SK-N-SH treated with all-trans-retinoic acid at 6 μM for 48 hours (cell line): ENCODE results near the gene PAXIP1.

ENCODE experiments used
- ATAC-seq: fragments of 200-7000 bp; cut with Tn5 transposase; 3 replicates; pipeline ENCODE4 v1.9.1; 2020; ENCODE audit warnings: mild to moderate bottlenecking, moderate library complexity
- ARNTL ChIP-seq: fragments of 450-650 bp; formaldehyde crosslinking; IDR thresholded peaks from 2 replicates; pipeline ENCODE4 v1.5.0; 2020; ENCODE audit warnings: low read depth, mild to moderate bottlenecking, moderate library complexity, borderline replicate concordance
- BACH2 ChIP-seq: fragments of 250-450 bp; sonication (Bioruptor Pico); IDR thresholded peaks from 2 replicates; pipeline ENCODE4 v1.9.0; 2021; ENCODE audit warnings: mild to moderate bottlenecking, borderline replicate concordance
- CREB5 ChIP-seq: fragments of 250-450 bp; sonication (Bioruptor Pico); IDR thresholded peaks from 2 replicates; pipeline ENCODE4 v1.5.1; 2020; ENCODE audit warnings: low read depth, mild to moderate bottlenecking, moderate library complexity
- CSDC2 ChIP-seq: fragments of 250-450 bp; sonication (Bioruptor Pico); IDR thresholded peaks from 2 replicates; pipeline ENCODE4 v1.5.0; 2020; ENCODE audit warnings: mild to moderate bottlenecking, moderate library complexity
- CSRNP3 ChIP-seq: fragments of 250-450 bp; sonication (Bioruptor Pico); IDR thresholded peaks from 2 replicates; pipeline ENCODE4 v1.5.1; 2021; ENCODE audit warnings: mild to moderate bottlenecking, moderate library complexity
- ESRRG ChIP-seq: fragments of 250-450 bp; sonication (Bioruptor Pico); IDR thresholded peaks from 2 replicates; pipeline ENCODE4 v1.6.1; 2021; ENCODE audit warnings: mild to moderate bottlenecking
- GLIS3 ChIP-seq: fragments of 250-450 bp; sonication (Bioruptor Pico); IDR thresholded peaks from 2 replicates; pipeline ENCODE4 v1.5.0; 2020; ENCODE audit warnings: mild to moderate bottlenecking, moderate library complexity
- ISL1 ChIP-seq: fragments of 250-450 bp; sonication (Bioruptor Pico); IDR thresholded peaks from 2 replicates; pipeline ENCODE4 v2.1.2; 2022; ENCODE audit warnings: mild to moderate bottlenecking, moderate library complexity
- OSR1 ChIP-seq: fragments of 250-450 bp; sonication (Bioruptor Pico); IDR thresholded peaks from 2 replicates; pipeline ENCODE4 v1.8.0; 2022; ENCODE audit warnings: moderate library complexity, mild to moderate bottlenecking, inconsistent platforms
- PATZ1 ChIP-seq: fragments of 250-450 bp; sonication (Bioruptor Pico); IDR thresholded peaks from 2 replicates; pipeline ENCODE4 v1.8.0; 2020; ENCODE audit warnings: mild to moderate bottlenecking, moderate library complexity, borderline replicate concordance
- PPARA ChIP-seq: fragments of 250-450 bp; sonication (Bioruptor Pico); IDR thresholded peaks from 2 replicates; pipeline ENCODE4 v1.5.0; 2020; ENCODE audit warnings: mild to moderate bottlenecking, borderline replicate concordance
- RARB ChIP-seq: fragments of 250-450 bp; sonication (Bioruptor Pico); IDR thresholded peaks from 2 replicates; pipeline ENCODE4 v1.8.0; 2021; ENCODE audit warnings: mild to moderate bottlenecking, moderate library complexity
- SNAI2 ChIP-seq: fragments of 250-450 bp; sonication (Bioruptor Pico); IDR thresholded peaks from 2 replicates; pipeline ENCODE4 v1.5.0; 2020; ENCODE audit warnings: mild to moderate bottlenecking, moderate library complexity
- TCF4 ChIP-seq: fragments of 250-450 bp; sonication (Bioruptor Pico); IDR thresholded peaks from 2 replicates; pipeline ENCODE4 v1.8.0; 2021; ENCODE audit warnings: mild to moderate bottlenecking, moderate library complexity, borderline replicate concordance
- TOX ChIP-seq: fragments of 250-450 bp; sonication (Bioruptor Pico); IDR thresholded peaks from 2 replicates; pipeline ENCODE4 v1.8.0; 2021; ENCODE audit warnings: mild to moderate bottlenecking, moderate library complexity, borderline replicate concordance
- ZC3H10 ChIP-seq: fragments of 250-450 bp; sonication (Bioruptor Pico); IDR thresholded peaks from 2 replicates; pipeline ENCODE4 v1.5.1; 2021; ENCODE audit warnings: mild to moderate bottlenecking, moderate library complexity
- ZFP3 ChIP-seq: fragments of 250-450 bp; sonication (Bioruptor Pico); IDR thresholded peaks from 2 replicates; pipeline ENCODE4 v1.5.0; 2020; ENCODE audit warnings: mild to moderate bottlenecking, moderate library complexity
- ZFP30 ChIP-seq: fragments of 450-650 bp; formaldehyde crosslinking; IDR thresholded peaks from 2 replicates; pipeline ENCODE4 v1.5.0; 2022; ENCODE audit warnings: mild to moderate bottlenecking, moderate library complexity
- ZNF565 ChIP-seq: fragments of 450-650 bp; formaldehyde crosslinking; conservative IDR thresholded peaks from 2 replicates; pipeline ENCODE4 v1.5.0; 2020; ENCODE audit warnings: low read depth, mild to moderate bottlenecking, moderate library complexity
- ZNF70 ChIP-seq: fragments of 450-650 bp; formaldehyde crosslinking; IDR thresholded peaks from 2 replicates; pipeline ENCODE4 v1.5.0; 2020; ENCODE audit warnings: mild to moderate bottlenecking, moderate library complexity
- ZNF8 ChIP-seq: fragments of 450-650 bp; formaldehyde crosslinking; IDR thresholded peaks from 2 replicates; pipeline ENCODE4 v1.5.0; 2020; ENCODE audit warnings: mild to moderate bottlenecking, moderate library complexity
- TF ChIP-seq, protein P1 (sequence below): fragments of 250-450 bp; sonication (Bioruptor Pico); IDR thresholded peaks from 2 replicates; pipeline ENCODE4 v1.8.0; 2021; ENCODE audit warnings: low read depth, mild to moderate bottlenecking, moderate library complexity, borderline replicate concordance

Gene PAXIP1

GRCh38 chr7:154985230-154985629 lies 17.7 kb downstream of the PAXIP1 start (continued):
- TF ChIP-seq, protein P1, sequence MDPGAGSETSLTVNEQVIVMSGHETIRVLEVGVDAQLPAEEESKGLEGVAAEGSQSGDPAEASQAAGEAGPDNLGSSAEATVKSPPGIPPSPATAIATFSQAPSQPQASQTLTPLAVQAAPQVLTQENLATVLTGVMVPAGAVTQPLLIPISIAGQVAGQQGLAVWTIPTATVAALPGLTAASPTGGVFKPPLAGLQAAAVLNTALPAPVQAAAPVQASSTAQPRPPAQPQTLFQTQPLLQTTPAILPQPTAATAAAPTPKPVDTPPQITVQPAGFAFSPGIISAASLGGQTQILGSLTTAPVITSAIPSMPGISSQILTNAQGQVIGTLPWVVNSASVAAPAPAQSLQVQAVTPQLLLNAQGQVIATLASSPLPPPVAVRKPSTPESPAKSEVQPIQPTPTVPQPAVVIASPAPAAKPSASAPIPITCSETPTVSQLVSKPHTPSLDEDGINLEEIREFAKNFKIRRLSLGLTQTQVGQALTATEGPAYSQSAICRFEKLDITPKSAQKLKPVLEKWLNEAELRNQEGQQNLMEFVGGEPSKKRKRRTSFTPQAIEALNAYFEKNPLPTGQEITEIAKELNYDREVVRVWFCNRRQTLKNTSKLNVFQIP (CRISPR knock-in tag) = no peak
- TF ChIP-seq ZNF70 (CRISPR knock-in tag) = no peak
- no peak for TF ChIP-seq ZNF565 (CRISPR knock-in tag)
- no peak for TF ChIP-seq SNAI2
- TF ChIP-seq ISL1 (CRISPR knock-in tag) = no peak
- TF ChIP-seq TCF4 (CRISPR knock-in tag) = no peak
- no peak for TF ChIP-seq ARNTL
- no peak for TF ChIP-seq PPARA (CRISPR knock-in tag)

DNA sequence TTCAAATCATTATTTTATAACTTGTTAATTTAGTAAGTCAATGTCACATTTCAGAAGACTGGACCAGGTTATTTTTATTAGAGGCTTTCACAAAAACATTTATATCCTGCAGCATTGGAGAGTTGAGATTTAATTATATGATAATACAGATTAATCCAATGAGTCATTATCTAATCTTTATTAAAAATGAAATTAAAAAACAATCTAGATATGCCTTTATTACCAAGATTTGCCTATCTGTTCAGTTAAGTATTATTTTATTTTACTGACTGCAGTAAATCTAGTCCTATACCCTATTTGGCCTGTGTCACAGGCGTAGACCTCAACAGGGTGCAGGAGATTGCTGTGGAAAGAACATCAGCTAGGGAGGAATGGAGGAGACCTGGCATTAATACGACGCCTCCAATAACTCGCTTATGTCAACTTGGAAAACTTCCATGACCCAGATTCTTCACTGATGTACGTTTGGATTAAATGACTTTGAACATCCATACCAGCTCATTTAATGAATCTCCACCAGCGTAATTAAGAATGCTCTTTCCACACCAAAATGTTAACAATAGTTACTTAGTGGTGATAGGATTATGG lies 18.2 kb downstream of the PAXIP1 start:
- 0 out of 2 replicates have a peak, but pooled peaks have one; percentile 57 for TF ChIP-seq CSRNP3
- peak; percentile 80; the same call in 1 of the 2 replicates for TF ChIP-seq GLIS3 (CRISPR knock-in tag)
- TF ChIP-seq PPARA (CRISPR knock-in tag) = no peak
- TF ChIP-seq ISL1 (CRISPR knock-in tag) = peak; percentile 90
- TF ChIP-seq CREB5 (CRISPR knock-in tag) = peak; percentile 57; the same call in 1 of the 2 replicates
- TF ChIP-seq RARB (CRISPR knock-in tag) = no peak
- 0 out of 2 replicates have a peak, but pooled peaks have one; percentile 21 for TF ChIP-seq SNAI2
- TF ChIP-seq TCF4 (CRISPR knock-in tag) = peak; percentile 88
- peak; percentile 63; the same call in 1 of the 3 replicates for ATAC-seq

- no peak for TF ChIP-seq ESRRG
- no peak for TF ChIP-seq TCF4 (CRISPR knock-in tag)
- no peak for TF ChIP-seq GLIS3 (CRISPR knock-in tag)
- no peak for TF ChIP-seq ARNTL
- TF ChIP-seq ZFP3 (CRISPR knock-in tag) = no peak
- TF ChIP-seq PATZ1 (CRISPR knock-in tag) = no peak
- TF ChIP-seq CSDC2 (CRISPR knock-in tag) = no peak
- ATAC-seq = no peak
Measured at GRCh38 chr7:154978017-154978416, 24.9 kb downstream of the PAXIP1 start.

- ATAC-seq = no peak
- TF ChIP-seq TOX = no peak
- TF ChIP-seq CSDC2 (CRISPR knock-in tag) = no peak
- no peak for TF ChIP-seq CREB5 (CRISPR knock-in tag)
- no peak for TF ChIP-seq PATZ1 (CRISPR knock-in tag)
- TF ChIP-seq ZNF565 (CRISPR knock-in tag) = no peak
- no peak for TF ChIP-seq ZNF8 (CRISPR knock-in tag)
- TF ChIP-seq TCF4 (CRISPR knock-in tag) = no peak
- TF ChIP-seq ZC3H10 (CRISPR knock-in tag) = no peak
- TF ChIP-seq ZFP30 = no peak
- TF ChIP-seq GLIS3 (CRISPR knock-in tag) = no peak
- no peak for TF ChIP-seq BACH2 (CRISPR knock-in tag)
- TF ChIP-seq OSR1 (CRISPR knock-in tag) = no peak
- no peak for TF ChIP-seq ISL1 (CRISPR knock-in tag)
- TF ChIP-seq ZNF70 (CRISPR knock-in tag) = no peak
- TF ChIP-seq ARNTL = no peak
Measured at GRCh38 chr7:154977250-154977649, 25.7 kb downstream of the PAXIP1 start.
